Calu3 (cell line): Measurements from ENCODE around the gene CBL. TPM values are rescaled to one million over a fixed set of nuclear protein-coding genes. Genes with fewer than 3 reads are reported as not detected.

Source experiments
- BruUV-seq: library from RNA; stranded (reverse); fragments of 400-500 nt; replicated peaks from 2 replicates; lab custom pipeline; 2021; lab: Mats Ljungman, UMichigan
- CTCF ChIA-PET: fragments of 300-600 bp; sonication (Branson Sonifier 250); formaldehyde crosslinking; loops from one replicate; lab custom pipeline; 2022; ENCODE audit warnings: antibody characterized with exemption; lab: Charles Lee
- DNase-seq: peaks from one replicate; pipeline ENCODE4 v3.0.0; 2022
- H3K27ac Mint-ChIP-seq: one replicate; pipeline ENCODE4 v1.8.0; 2022; ENCODE audit warnings: mixed read lengths; ENCODE audit not compliant: unreplicated experiment
- H3K27me3 Mint-ChIP-seq: one replicate; pipeline ENCODE4 v1.8.0; 2022; ENCODE audit warnings: mixed read lengths; ENCODE audit not compliant: unreplicated experiment
- H3K36me3 Mint-ChIP-seq: one replicate; pipeline ENCODE4 v1.8.0; 2022; ENCODE audit warnings: mild to moderate bottlenecking, moderate library complexity, mixed read lengths; ENCODE audit not compliant: insufficient read depth, unreplicated experiment
- H3K4me1 Mint-ChIP-seq: one replicate; pipeline ENCODE4 v1.8.0; 2022; ENCODE audit warnings: mild to moderate bottlenecking, low read depth, mixed read lengths; ENCODE audit not compliant: unreplicated experiment
- H3K4me3 Mint-ChIP-seq: one replicate; pipeline ENCODE4 v1.8.0; 2022; ENCODE audit warnings: mild to moderate bottlenecking, low read depth, moderate library complexity, mixed read lengths; ENCODE audit not compliant: unreplicated experiment
- H3K9me3 Mint-ChIP-seq: one replicate; pipeline ENCODE4 v1.8.0; 2022; ENCODE audit warnings: low read depth, mixed read lengths; ENCODE audit not compliant: unreplicated experiment
- intact Hi-C: fragments of 100-400 bp; cut with micrococcal nuclease; formaldehyde crosslinking; loops from one replicate; pipeline ENCODE4 v1.10.0; 2022; ENCODE audit not compliant: unreplicated experiment
- total RNA-seq: library from RNA; stranded (reverse); gene quantifications from 2 replicates; pipeline ENCODE4 v1.2.3, GENCODE V29; 2022
- TF ChIP-seq, protein P1 (sequence below): fragments of 200-600 bp; IDR thresholded peaks from one replicate; pipeline ENCODE4 v1.8.0; 2022; ENCODE audit warnings: antibody characterized with exemption; ENCODE audit not compliant: unreplicated experiment

Gene CBL
- total RNA-seq, 1 experiment from 2014 or later: 15.9 TPM

DNA sequence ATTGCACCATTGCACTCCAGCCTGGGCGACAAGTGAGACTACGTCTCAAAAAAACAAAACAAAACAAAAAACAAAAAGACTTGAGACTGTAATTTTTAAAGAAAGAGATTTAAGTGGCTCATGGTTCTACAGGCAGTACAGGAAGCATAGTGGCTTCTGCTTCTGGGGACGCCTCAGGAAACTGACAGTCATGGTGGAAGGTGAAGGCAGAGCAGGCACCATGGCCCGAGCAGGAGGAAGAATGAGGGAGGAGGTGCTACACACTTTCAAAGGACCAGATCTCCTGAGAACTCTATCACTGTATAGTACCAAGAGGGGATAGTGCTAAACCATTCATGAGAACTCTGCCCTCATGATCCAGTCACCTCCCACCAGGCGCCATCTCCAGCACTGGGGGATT lies 52.0 kb downstream of the CBL start:
- CTCF ChIA-PET: no interaction called here
- Mint-ChIP-seq H3K27me3 (no peaks in the 10 kb centered on the region), H3K9me3 (no peaks in the 10 kb centered on the region), H3K27ac (no peak overlapping the region), H3K4me3 (no peak overlapping the region), H3K4me1 (no peaks in the 10 kb centered on the region), H3K36me3 (no peaks in the 10 kb centered on the region)
- no peak for DNase-seq
- no TSS peak for BruUV-seq
- TF ChIP-seq, protein P1, sequence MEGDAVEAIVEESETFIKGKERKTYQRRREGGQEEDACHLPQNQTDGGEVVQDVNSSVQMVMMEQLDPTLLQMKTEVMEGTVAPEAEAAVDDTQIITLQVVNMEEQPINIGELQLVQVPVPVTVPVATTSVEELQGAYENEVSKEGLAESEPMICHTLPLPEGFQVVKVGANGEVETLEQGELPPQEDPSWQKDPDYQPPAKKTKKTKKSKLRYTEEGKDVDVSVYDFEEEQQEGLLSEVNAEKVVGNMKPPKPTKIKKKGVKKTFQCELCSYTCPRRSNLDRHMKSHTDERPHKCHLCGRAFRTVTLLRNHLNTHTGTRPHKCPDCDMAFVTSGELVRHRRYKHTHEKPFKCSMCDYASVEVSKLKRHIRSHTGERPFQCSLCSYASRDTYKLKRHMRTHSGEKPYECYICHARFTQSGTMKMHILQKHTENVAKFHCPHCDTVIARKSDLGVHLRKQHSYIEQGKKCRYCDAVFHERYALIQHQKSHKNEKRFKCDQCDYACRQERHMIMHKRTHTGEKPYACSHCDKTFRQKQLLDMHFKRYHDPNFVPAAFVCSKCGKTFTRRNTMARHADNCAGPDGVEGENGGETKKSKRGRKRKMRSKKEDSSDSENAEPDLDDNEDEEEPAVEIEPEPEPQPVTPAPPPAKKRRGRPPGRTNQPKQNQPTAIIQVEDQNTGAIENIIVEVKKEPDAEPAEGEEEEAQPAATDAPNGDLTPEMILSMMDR: no peak
- intact Hi-C loops: no loop called here

GRCh38 chr11:119258983-119259382 lies 52.8 kb downstream of the CBL start:
- TF ChIP-seq, protein P1: no peak
- no TSS peak for BruUV-seq
- no peak for DNase-seq
- CTCF ChIA-PET: no interaction called here
- Mint-ChIP-seq H3K27me3 (no peaks in the 10 kb centered on the region), H3K4me3 (no peak overlapping the region), H3K4me1 (no peaks in the 10 kb centered on the region), H3K36me3 (no peaks in the 10 kb centered on the region), H3K27ac (no peak overlapping the region), H3K9me3 (no peaks in the 10 kb centered on the region)
- intact Hi-C loops: no loop called here

DNA sequence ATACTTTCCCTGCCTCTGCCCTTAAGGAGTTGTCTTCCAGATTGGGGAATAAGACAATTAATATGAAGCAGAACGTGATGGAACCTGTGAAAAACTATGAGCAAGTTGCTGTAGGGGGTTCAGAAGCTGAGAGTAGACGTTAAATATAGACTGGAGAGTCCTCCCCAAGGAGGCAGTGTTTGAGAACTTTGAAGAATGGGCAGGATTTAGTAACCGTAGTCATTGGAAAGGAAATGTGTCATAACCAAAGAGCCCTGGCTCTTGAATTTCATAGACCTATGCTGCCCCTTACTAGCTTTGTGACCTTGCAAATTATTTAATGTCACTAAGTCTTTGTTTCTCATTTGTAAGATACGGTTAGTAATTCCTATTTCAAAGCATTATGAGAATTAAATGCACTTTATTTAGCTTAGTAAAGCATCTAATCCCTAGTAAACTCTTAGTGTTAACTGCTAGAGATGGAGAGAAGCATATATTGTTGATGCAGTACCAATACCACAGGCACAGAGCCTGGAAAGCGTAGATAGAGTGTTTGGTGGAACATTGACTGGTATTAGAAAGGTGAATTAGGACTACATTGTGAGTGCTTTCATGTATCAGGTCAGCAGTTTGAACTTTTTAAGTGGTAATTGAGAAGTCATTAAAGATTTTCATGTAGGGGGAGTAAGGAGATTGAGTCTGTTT lies 56.7 kb downstream of the CBL start:
- Mint-ChIP-seq H3K36me3 (no peaks in the 10 kb centered on the region), H3K9me3 (no peaks in the 10 kb centered on the region), H3K27ac (no peak overlapping the region), H3K27me3 (no peaks in the 10 kb centered on the region), H3K4me1 (no peaks in the 10 kb centered on the region), H3K4me3 (no peak overlapping the region)
- TF ChIP-seq, protein P1: no peak
- CTCF ChIA-PET: interaction anchor here (0.5 kb wide), 1 partner anchor 443 kb away, joined by 3 read pairs; no protein-coding TSS in a partner anchor
- intact Hi-C loops: no loop called here
- no TSS peak for BruUV-seq
- DNase-seq: no peak

DNA sequence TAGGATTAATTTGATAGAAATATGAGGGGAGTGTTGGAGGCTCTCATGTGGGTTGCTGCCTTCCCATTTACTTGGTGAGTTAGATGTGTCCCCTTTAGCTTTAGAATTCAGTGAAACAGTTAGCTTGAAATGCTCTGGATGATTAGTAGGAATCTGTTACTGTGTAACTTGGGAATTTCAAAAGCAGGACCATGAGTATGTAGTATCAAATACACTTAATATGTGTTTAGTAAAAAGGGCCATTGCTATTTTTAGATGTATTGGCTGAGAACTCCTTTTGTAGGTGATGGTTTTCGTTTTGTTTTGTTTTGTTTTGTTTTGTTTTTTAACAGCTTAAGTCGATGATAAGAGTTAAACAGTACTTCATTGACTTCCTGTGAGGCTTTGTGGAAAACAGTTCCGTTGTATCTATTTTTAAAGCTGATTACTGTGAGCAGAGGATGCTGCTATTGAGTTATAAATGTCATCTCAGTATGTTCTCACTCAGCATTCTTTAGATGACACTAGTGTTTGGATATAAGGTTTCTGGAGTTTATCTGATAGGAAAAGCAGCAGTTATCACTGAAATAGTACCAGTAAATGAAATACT lies 57.3 kb downstream of the CBL start:
- no TSS peak for BruUV-seq
- CTCF ChIA-PET: no interaction called here

More for the DNA sequence above, 57.3 kb downstream of the CBL start:
- TF ChIP-seq, protein P1: no peak
- Mint-ChIP-seq H3K4me3 (no peak overlapping the region), H3K36me3 (no peaks in the 10 kb centered on the region), H3K4me1 (no peaks in the 10 kb centered on the region), H3K27ac (no peak overlapping the region), H3K9me3 (no peaks in the 10 kb centered on the region), H3K27me3 (no peaks in the 10 kb centered on the region)
- intact Hi-C loops: no loop called here
- DNase-seq: no peak
